Stimulated activated CD8-positive, alpha-beta memory T cell treated with anti-CD3 and anti-CD28 coated beads, Interleukin-15, amount 100 ng/mL, for 1 hour (primary cell): Measurements from ENCODE around the gene SMAD2.

ENCODE experiments used
- DNase-seq: peaks from one replicate; pipeline ENCODE4 v3.0.0-alpha.2; 2020; ENCODE audit warnings: low read depth

Gene SMAD2

DNA sequence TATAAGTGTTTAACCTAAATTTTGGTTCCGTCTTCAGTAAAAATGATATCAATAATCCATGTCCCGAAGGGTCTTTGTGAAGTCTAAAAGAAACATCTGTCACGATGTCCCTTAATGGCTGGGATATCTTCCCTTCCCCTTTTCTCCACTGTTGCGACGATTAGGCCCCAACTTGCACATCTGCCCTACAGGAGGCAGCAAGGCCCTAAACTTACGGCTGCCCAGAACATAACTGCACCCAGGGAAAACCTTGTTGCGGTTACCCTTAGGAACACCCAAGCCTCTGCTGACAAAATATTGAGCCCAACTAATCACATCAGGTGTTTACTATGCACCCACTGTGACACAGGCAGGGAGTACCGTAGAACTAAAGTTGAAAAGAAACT, 1.3 kb upstream of the SMAD2 start:
- no peak for DNase-seq

- DNase-seq, result peak; percentile 85
Measured at GRCh38 chr18:47930931-47931717, 665 bp upstream of the SMAD2 start.

GRCh38 chr18:47929681-47930198, 719 bp downstream of the SMAD2 start:
- DNase-seq, result no peak

GRCh38 chr18:47928466-47928865, 2.0 kb downstream of the SMAD2 start:
- no peak for DNase-seq

GRCh38 chr18:47926101-47926850, 4.2 kb downstream of the SMAD2 start:
- no peak for DNase-seq

- DNase-seq, result no peak
Measured at GRCh38 chr18:47919916-47920315, 10.5 kb downstream of the SMAD2 start.

DNA sequence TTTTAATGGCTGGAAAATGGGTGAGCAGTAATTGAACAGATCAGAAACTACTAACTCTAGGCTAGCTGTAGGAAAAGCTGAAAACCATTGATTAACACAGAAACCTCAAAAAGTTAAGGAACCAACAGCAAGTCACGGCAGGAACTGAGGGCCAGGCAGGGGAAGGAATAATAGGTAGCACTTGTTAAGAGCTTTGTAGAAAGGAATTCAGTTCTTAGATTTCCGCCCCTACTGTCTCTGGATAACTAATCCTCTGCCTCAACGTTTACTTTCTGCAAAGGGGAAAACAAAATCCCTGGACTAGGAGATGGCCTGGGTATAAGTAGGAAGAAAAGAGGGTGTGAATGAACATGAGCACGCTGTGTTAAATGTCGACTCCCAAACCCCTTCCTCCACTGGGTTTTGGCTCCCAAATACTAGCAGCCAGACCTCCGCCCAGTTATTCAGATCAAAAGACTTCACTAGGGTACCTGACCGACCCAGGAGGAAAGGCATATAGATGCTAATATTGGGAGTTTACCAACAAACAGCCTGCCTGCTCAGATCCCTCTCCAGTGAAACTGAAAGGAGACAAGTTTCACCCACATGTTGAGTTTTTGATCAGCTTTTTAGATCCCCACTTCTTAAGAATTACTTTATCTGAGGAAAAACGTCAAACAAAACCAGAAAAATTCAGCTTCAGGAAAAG, 12.4 kb downstream of the SMAD2 start:
- no peak for DNase-seq

- no peak for DNase-seq
Measured at GRCh38 chr18:47915930-47916329, 14.5 kb downstream of the SMAD2 start.

- DNase-seq, result no peak
Measured at GRCh38 chr18:47915229-47915628, 15.2 kb downstream of the SMAD2 start.

DNA sequence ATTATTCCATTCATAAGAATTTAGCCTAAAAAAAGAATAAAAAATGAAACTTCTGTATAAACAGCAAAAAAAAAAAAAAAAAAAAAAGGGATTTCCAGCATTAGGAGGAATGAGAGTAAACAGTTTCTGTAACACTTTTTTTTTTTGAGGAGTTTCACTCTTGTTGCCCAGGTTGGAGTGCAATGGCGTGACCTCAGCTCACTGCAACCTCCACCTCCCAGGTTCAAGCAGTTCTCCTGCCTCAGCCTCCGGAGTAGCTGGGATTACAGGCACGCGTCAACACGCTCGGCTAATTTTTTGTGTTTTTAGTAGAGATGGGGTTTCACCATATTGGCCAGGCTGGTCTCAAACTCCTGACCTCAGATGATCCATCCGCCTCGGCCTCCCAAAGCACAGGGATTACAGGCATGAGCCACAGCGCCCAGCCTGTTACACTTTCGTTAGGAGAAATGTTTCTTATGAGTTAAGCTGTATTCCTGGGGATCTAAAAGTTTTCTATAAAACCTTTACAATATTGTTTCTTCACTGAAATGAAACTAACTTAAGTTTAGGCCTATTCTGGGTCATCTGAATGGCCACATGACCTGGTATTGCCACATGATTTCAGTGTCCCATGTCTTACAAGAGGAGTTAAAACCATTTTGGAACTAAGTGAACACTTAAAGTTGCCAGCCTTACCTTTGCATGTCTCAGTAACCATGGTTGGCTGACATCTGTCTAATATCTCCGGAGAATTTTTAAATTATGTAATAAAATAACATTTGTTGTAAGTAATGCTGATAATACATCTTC, 17.5 kb downstream of the SMAD2 start:
- no peak for DNase-seq

- no peak for DNase-seq
Measured at GRCh38 chr18:47912343-47912742, 18.1 kb downstream of the SMAD2 start.

DNA sequence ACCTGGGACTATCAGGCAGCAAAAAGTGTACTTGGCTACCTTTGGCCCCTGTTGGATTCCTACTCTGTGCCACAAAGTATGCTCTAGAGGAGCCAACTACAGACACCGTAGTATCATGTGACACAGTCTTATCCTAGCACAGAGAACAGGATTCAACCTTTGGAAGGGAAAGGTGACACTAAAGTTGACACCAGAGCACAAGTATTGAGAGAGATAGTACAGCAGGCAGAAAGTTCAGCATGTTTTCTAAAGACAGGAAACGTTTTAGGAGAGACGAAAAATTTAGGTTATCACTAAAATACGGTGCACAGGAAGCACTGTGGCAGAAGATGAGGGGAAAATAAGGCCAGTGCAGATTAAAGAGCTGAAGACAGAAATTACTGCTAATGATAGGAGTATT, 18.6 kb downstream of the SMAD2 start:
- no peak for DNase-seq

- DNase-seq, result no peak
Measured at GRCh38 chr18:47909484-47909883, 21.0 kb downstream of the SMAD2 start.

DNA sequence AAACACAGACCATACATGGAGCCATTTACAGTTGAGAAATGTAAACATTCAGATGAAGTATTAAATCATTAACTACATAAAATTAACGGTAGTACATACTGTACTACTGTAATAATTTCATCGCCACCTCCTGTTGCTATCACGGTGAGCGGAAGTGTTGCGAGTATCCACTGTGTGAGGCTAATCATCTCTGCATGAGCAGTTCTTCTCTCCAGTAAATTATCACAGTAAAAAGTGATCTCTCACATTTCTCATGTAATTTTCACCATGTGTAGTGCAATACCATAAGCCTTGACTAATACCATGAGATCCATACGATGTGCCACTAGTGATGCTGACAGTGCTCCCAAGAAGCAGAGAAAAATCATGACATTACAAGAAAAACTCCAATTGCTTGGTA, 21.9 kb downstream of the SMAD2 start:
- DNase-seq, result no peak

- no peak for DNase-seq
Measured at GRCh38 chr18:47906408-47906807, 24.1 kb downstream of the SMAD2 start.

DNA sequence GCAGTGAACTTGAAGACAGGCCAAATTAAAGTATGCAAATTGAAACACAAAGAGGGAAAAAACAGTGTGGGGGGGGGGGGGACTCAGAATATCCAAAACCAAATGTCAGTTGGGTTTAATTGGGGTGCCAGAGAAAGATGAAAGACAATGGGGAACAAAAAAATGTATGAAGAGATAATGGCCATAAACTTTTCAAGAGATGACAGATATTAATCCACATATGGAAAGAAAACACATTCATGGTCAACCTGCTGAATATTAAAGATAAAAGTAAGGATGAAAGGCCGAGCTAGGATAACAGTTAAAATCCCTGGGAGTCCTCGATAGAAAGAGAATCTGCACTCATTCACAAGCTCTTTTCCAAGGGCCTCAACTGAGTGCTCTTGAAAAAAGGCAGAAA, 26.6 kb downstream of the SMAD2 start:
- DNase-seq, result no peak

DNA sequence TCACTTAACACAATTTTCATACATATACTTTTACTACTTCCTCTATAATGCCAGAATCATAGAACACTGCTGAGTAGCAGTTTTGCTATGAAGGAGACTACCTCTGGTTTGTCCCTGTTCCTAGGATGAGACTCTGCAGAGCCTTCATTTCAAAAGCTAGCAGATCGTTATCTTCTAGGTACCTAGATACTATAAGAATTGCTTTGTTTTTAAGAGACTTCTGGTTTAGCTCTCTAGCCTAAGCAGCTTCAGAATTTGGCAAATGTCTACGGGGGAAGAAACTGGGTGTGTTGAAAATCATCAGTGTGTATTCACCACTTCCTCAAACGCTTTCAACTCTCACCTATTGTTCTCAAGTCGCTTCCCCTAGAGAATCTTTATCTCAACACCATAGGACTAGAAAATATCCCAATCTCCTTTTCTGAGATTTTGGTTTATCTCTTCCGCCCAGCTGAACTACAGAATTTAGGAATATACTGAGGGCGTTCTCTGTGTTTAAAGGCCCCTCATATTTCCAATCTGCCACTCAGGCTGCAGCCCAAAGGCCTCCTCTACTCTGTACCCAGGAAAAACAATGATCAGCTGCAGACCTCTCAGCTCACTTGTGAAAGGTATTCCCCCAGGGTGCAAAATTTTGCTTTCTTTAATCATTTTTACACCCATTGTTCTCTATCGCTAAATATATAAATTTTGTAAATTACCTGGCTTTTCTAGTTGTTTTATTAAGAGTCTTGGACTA, 28.7 kb downstream of the SMAD2 start:
- no peak for DNase-seq

DNA sequence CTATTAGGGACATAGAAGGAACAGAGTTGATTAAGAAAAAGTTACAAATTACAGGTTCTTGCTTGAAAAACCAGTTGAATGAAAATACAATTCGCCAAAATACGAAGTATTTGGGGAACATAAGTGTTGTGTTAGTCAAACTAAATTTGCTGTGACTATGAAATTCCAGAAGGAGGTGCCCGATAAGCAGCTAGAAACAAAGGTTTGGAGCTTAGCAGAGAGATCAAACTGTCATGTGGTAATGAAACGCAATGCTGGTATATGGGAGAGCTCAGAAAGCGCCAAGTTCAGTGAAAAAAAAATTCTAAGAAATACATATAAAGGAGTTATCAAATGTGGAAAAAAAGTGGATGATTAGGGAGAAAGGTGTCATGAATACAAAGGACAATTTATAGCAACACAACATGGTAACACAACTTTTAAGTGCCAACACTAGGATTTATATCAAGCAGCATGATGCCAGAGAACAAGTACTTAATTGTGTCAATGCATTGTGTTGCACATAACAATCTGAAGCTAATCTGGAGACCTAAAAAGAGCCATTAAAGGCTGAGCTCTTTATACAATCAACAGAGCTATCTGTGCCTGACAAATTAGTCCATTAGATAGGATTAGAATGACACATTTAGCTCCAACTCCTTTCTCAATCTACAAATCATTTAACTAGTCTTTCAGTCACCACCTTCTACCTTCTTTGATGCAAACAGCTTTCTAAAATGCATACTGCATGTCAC, 31.2 kb downstream of the SMAD2 start:
- no peak for DNase-seq

GRCh38 chr18:47898696-47899095, 31.8 kb downstream of the SMAD2 start:
- DNase-seq, result no peak

DNA sequence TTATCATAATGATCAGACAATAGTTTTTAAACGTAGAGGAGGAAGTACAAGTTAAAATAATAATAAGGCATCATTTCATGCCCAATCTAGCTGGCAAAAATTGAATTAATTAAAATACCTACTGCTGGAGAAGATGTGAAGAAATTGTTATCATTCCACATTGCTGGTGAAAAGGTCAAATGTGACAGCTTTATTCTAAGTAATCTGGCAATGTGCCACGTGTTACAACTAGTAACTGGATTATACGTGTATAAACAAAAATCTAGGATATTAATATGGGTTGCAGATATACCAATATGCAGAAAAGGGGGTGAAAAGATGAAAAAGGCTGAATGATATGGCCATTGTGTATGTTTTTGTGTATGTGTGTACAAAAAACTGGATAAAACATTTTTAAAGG, 32.4 kb downstream of the SMAD2 start:
- no peak for DNase-seq
